H9 (cell line): ENCODE measurements around the gene RAP1GDS1. TPM values are rescaled to one million over a fixed set of nuclear protein-coding genes. Genes with fewer than 3 reads are reported as not detected.

Experiments
- DNase-seq: peaks from one replicate; pipeline ENCODE4 v3.0.0-alpha.2; 2017
- H2AFZ ChIP-seq: one replicate; pipeline ENCODE4 v1.6.1; 2013; ENCODE audit warnings: mild to moderate bottlenecking, low read length, control low read depth, moderate library complexity
- H2AK5ac ChIP-seq: 2 replicates; pipeline ENCODE4 v1.6.1; 2013; ENCODE audit warnings: low read length, control low read depth, mixed read lengths; ENCODE audit not compliant: insufficient read length
- H2BK120ac ChIP-seq: one replicate; pipeline ENCODE4 v1.6.1; 2013; ENCODE audit warnings: low read depth, mild to moderate bottlenecking, low read length, control low read depth, inconsistent platforms; ENCODE audit not compliant: poor library complexity, severe bottlenecking
- H2BK12ac ChIP-seq: 2 replicates; pipeline ENCODE4 v1.6.1; 2013; ENCODE audit warnings: low read length, control low read depth, mixed read lengths, low read depth; ENCODE audit not compliant: insufficient read length
- H2BK15ac ChIP-seq: 2 replicates; pipeline ENCODE4 v1.6.1; 2013; ENCODE audit warnings: low read depth, low read length, control low read depth
- H2BK20ac ChIP-seq: one replicate; pipeline ENCODE4 v1.6.1; 2013; ENCODE audit warnings: low read depth, mild to moderate bottlenecking, low read length, control low read depth, inconsistent platforms; ENCODE audit not compliant: poor library complexity, severe bottlenecking
- H2BK5ac ChIP-seq: 2 replicates; pipeline ENCODE4 v1.6.1; 2013; ENCODE audit warnings: low read length, control low read depth, mixed read lengths; ENCODE audit not compliant: insufficient read length
- H3K14ac ChIP-seq: 2 replicates; pipeline ENCODE4 v1.6.1; 2013; ENCODE audit warnings: low read length, control low read depth; ENCODE audit not compliant: insufficient read depth
- H3K18ac ChIP-seq: 2 replicates; pipeline ENCODE4 v1.6.1; 2013; ENCODE audit warnings: low read depth, mild to moderate bottlenecking, mixed read lengths, low read length, control low read depth; ENCODE audit not compliant: insufficient read length
- H3K23ac ChIP-seq: 2 replicates; pipeline ENCODE4 v1.6.1; 2013; ENCODE audit warnings: low read length, control low read depth, mixed read lengths, low read depth; ENCODE audit not compliant: insufficient read length
- H3K23me2 ChIP-seq: 2 replicates; pipeline ENCODE4 v1.6.1; 2013; ENCODE audit warnings: low read depth, mild to moderate bottlenecking, mixed read lengths, low read length, control low read depth; ENCODE audit not compliant: insufficient read length, poor library complexity, severe bottlenecking
- H3K27ac ChIP-seq: 2 replicates; pipeline ENCODE4 v1.5.1; 2013; ENCODE audit warnings: low read length, control low read depth, mixed read lengths, low read depth; ENCODE audit not compliant: insufficient read length
- H3K27me3 ChIP-seq: 2 replicates; pipeline ENCODE4 v1.6.1; 2013; ENCODE audit warnings: low read length, control low read depth, inconsistent platforms; ENCODE audit not compliant: insufficient read depth
- H3K4ac ChIP-seq: 2 replicates; pipeline ENCODE4 v1.6.1; 2013; ENCODE audit warnings: low read depth, mild to moderate bottlenecking, control low read depth, inconsistent platforms, low read length, moderate library complexity
- H3K4me1 ChIP-seq: 2 replicates; pipeline ENCODE4 v1.6.1; 2013; ENCODE audit warnings: low read length, control low read depth, inconsistent platforms; ENCODE audit not compliant: insufficient read depth
- H3K4me2 ChIP-seq: 2 replicates; pipeline ENCODE4 v1.6.1; 2013; ENCODE audit warnings: low read length, control low read depth, mixed read lengths; ENCODE audit not compliant: insufficient read length, insufficient read depth
- H3K56ac ChIP-seq: 2 replicates; pipeline ENCODE4 v1.6.1; 2013; ENCODE audit warnings: low read depth, mild to moderate bottlenecking, mixed read lengths, low read length, control low read depth; ENCODE audit not compliant: insufficient read length
- H3K79me1 ChIP-seq: 2 replicates; pipeline ENCODE4 v1.6.1; 2013; ENCODE audit warnings: low read depth, mild to moderate bottlenecking, moderate library complexity, low read length, control low read depth, inconsistent platforms; ENCODE audit not compliant: insufficient read depth, poor library complexity, severe bottlenecking
- H3K79me2 ChIP-seq: 2 replicates; pipeline ENCODE4 v1.6.1; 2013; ENCODE audit warnings: low read length, control low read depth, inconsistent platforms; ENCODE audit not compliant: insufficient read depth
- H3K9ac ChIP-seq: 2 replicates; pipeline ENCODE4 v1.6.1; 2013; ENCODE audit warnings: low read length, control low read depth, mixed read lengths; ENCODE audit not compliant: insufficient read length; ENCODE audit errors: extremely low read depth
- H3K9me3 ChIP-seq: one replicate; pipeline ENCODE4 v1.6.1; 2013; ENCODE audit warnings: low read depth, low read length, inconsistent platforms; ENCODE audit not compliant: control insufficient read depth
- H3T11ph ChIP-seq: one replicate; pipeline ENCODE4 v1.6.1; 2013; ENCODE audit warnings: mild to moderate bottlenecking, low read length, control low read depth, inconsistent platforms
- H4K20me1 ChIP-seq: one replicate; pipeline ENCODE4 v1.6.1; 2013; ENCODE audit not compliant: control insufficient read depth, insufficient read length, insufficient read depth
- H4K5ac ChIP-seq: 2 replicates; pipeline ENCODE4 v1.6.1; 2013; ENCODE audit warnings: low read depth, mild to moderate bottlenecking, mixed read lengths, low read length, control low read depth; ENCODE audit not compliant: insufficient read length
- H4K8ac ChIP-seq: replicated peaks from 2 replicates; pipeline ENCODE4 v1.6.1; 2013; ENCODE audit warnings: low read length, control low read depth, mixed read lengths, low read depth; ENCODE audit not compliant: insufficient read length
- H4K91ac ChIP-seq: 2 replicates; pipeline ENCODE4 v1.6.1; 2013; ENCODE audit warnings: low read depth, mild to moderate bottlenecking, moderate library complexity, mixed read lengths, low read length, control low read depth; ENCODE audit not compliant: insufficient read length
- H3K27ac Mint-ChIP-seq, 3 experiments: 2 replicates in 2 of 3; 3 replicates in 1 of 3; pipeline ENCODE4 v1.8.0; 2020 to 2021; ENCODE audit warnings: mixed read lengths in 3 of 3, mild to moderate bottlenecking in 1 of 3, moderate library complexity in 1 of 3
- H3K27me3 Mint-ChIP-seq: 2 replicates; pipeline ENCODE4 v1.8.0; 2021; ENCODE audit warnings: low read depth, mild to moderate bottlenecking, moderate library complexity, mixed read lengths
- H3K36me3 Mint-ChIP-seq, 3 experiments: 2 replicates in 2 of 3; 3 replicates in 1 of 3; pipeline ENCODE4 v1.8.0; 2020 to 2021; ENCODE audit warnings: low read depth in 3 of 3, mixed read lengths in 3 of 3; ENCODE audit not compliant: insufficient read depth in 1 of 3
- H3K4me1 Mint-ChIP-seq, 2 experiments: 2 replicates each; pipeline ENCODE4 v1.8.0; 2020; ENCODE audit warnings: mixed read lengths in 2 of 2
- H3K4me3 Mint-ChIP-seq, 2 experiments: 2 replicates in 1 of 2; 3 replicates in 1 of 2; pipeline ENCODE4 v1.8.0; 2020 to 2021; ENCODE audit warnings: mild to moderate bottlenecking in 2 of 2, mixed read lengths in 2 of 2, moderate library complexity in 1 of 2
- H3K9me3 Mint-ChIP-seq, 2 experiments: 2 replicates in 1 of 2; 3 replicates in 1 of 2; pipeline ENCODE4 v1.8.0; 2020; ENCODE audit warnings: mild to moderate bottlenecking in 2 of 2, mixed read lengths in 2 of 2, moderate library complexity in 1 of 2
- CTCF ChIP-seq: fragments of 200-600 bp; sonication (generic); conservative IDR thresholded peaks from 3 replicates; pipeline ENCODE4 v1.8.0; 2021; ENCODE audit warnings: antibody characterized with exemption, mild to moderate bottlenecking
- WGBS: extraction: QIAGEN DNeasy Blood & Tissue Kit; methylation state at CpG from one replicate; pipeline ENCODE4 v1.1.7; 2013; ENCODE audit warnings: missing lambda C conversion rate, low lambda C conversion rate, mixed read lengths; ENCODE audit not compliant: insufficient read length; ENCODE audit errors: extremely low coverage; 5-methylcytosine and 5-hydroxymethylcytosine counted together
- total RNA-seq: library from RNA; stranded (reverse); gene quantifications from 2 replicates; pipeline ENCODE4 v1.2.1, GENCODE V29; 2021

The RAP1GDS1 gene
- total RNA-seq, 1 experiment from 2014 or later = 25.2 TPM

GRCh38 chr4:98285676-98286075 is 24.5 kb downstream of the RAP1GDS1 start:
- Histone ChIP-seq H2BK15ac (no peak overlapping the region), H3K14ac (no peak overlapping the region), H3K9ac (no peak overlapping the region), H3K27ac (no peak overlapping the region), H4K8ac (no peak overlapping the region), H4K5ac (no peak overlapping the region), H3K4me1 (no peaks in the 10 kb centered on the region), H2BK120ac (no peak overlapping the region), H2BK20ac (peak overlapping the region; percentile 45), H2AK5ac (no peak overlapping the region), H2AFZ (no peak overlapping the region), H3K23me2 (no peaks in the 10 kb centered on the region), H3K23ac (no peak overlapping the region), H3K9me3 (no peaks in the 10 kb centered on the region), H3K79me1 (no peaks in the 10 kb centered on the region), H3K79me2 (peaks cover 2% of the 10 kb centered on the region; the same call in 1 of the 2 replicates), H3K56ac (no peak overlapping the region), H3K18ac (no peak overlapping the region), H3T11ph (no peak overlapping the region), H3K27me3 (no peaks in the 10 kb centered on the region), H3K4ac (no peak overlapping the region), H4K20me1 (no peaks in the 10 kb centered on the region), H4K91ac (no peak overlapping the region), H2BK5ac (no peak overlapping the region), H2BK12ac (no peak overlapping the region), H3K4me2 (no peak overlapping the region)
- peaks cover 0 to 8% (median 2%) of the 10 kb centered on the region in 3 experiments; a peak in 3 of 7 replicates for H3K36me3 Mint-ChIP-seq
- TF ChIP-seq CTCF = no peak
- H3K4me3 Mint-ChIP-seq = no peak overlapping the region
- no CpG with 5 or more reads among the region's 3 CpGs for WGBS
- no peak overlapping the region for H3K27ac Mint-ChIP-seq
- H3K4me1 Mint-ChIP-seq = peaks cover 20 to 22% of the 10 kb centered on the region in 2 experiments
- H3K9me3 Mint-ChIP-seq = peaks cover 4% of the 10 kb centered on the region in 2 experiments; a peak in 3 of 5 replicates
- no peaks in the 10 kb centered on the region for H3K27me3 Mint-ChIP-seq
- DNase-seq = no peak
